Upper lobe of left lung (tissue), 4 donors: ENCODE results near the gene PTPRN2.

Experiments used
- CTCF ChIP-seq, 6 experiments: fragments of 450-650 bp in 4 of 6; fragments of 200-600 bp in 2 of 6; sonication (generic) in 2 of 6; IDR thresholded peaks; one replicate each; pipeline ENCODE4 v1.5.1; 2016 to 2019; ENCODE audit warnings: antibody characterized with exemption in 6 of 6
- EP300 ChIP-seq, 4 donors: sonication (generic); formaldehyde crosslinking; IDR thresholded peaks; one replicate each; pipeline ENCODE4 v1.5.1; 2017; ENCODE audit warnings: antibody characterized with exemption in 4 of 4, control low read depth in 2 of 4
- POLR2A ChIP-seq, 4 donors: fragments of 450-650 bp; IDR thresholded peaks; one replicate each; pipeline ENCODE4 v1.5.1; 2016 to 2017; ENCODE audit warnings: antibody characterized with exemption in 4 of 4, mild to moderate bottlenecking in 2 of 4
- POLR2AphosphoS5 ChIP-seq, 2 donors: sonication (generic); formaldehyde crosslinking; IDR thresholded peaks; one replicate each; pipeline ENCODE4 v1.5.1; 2017; ENCODE audit warnings: antibody characterized with exemption in 2 of 2

- no peak for TF ChIP-seq CTCF (IDR thresholded peaks at IDR 0.05)
- no peak for TF ChIP-seq POLR2A (IDR thresholded peaks at IDR 0.05)
- no peak for TF ChIP-seq POLR2AphosphoS5 (IDR thresholded peaks at IDR 0.05)
- TF ChIP-seq EP300 (IDR thresholded peaks at IDR 0.05), result no peak
These were observed 74.8 kb downstream of the PTPRN2 start for GRCh38 chr7:158512869-158513268.
